Endothelial cell of umbilical vein (primary cell): ENCODE data around the gene SLC4A1AP. TPM values are rescaled to one million over a fixed set of nuclear protein-coding genes. Genes with fewer than 3 reads are reported as not detected.

ENCODE experiments used
- BruUV-seq: library from RNA; stranded (reverse); fragments of 400-500 nt; replicated peaks from 2 replicates; lab custom pipeline; 2021; lab: Mats Ljungman, UMichigan
- CTCF ChIA-PET: fragments of 300-600, 350-600 bp; sonication (Branson Sonifier 250); formaldehyde crosslinking; loops from one replicate; lab custom pipeline; 2021; ENCODE audit warnings: antibody characterized with exemption, inconsistent platforms; lab: Charles Lee
- POLR2A ChIA-PET: fragments of 300-600, 350-600 bp; sonication (Branson Sonifier 250); formaldehyde crosslinking; loops from one replicate; lab custom pipeline; 2021; ENCODE audit warnings: antibody characterized with exemption, inconsistent platforms; lab: Charles Lee
- DNase-seq: peaks from one replicate; pipeline ENCODE4 v3.0.0-alpha.2; 2011; ENCODE audit warnings: low read depth, low spot score
- FAIRE-seq: peaks from 2 replicates; lab custom pipeline; 2011; peaks lifted over from hg19 to GRCh38; lab: Jason Lieb, UNC
- H2AFZ ChIP-seq: 2 replicates; pipeline ENCODE4 v1.6.0; 2012; ENCODE audit warnings: low read depth, low read length, control low read depth, inconsistent platforms
- H3K27ac ChIP-seq: 2 replicates; pipeline ENCODE4 v1.5.1; 2011; ENCODE audit warnings: low read depth, mild to moderate bottlenecking, control low read depth, low read length, moderate library complexity; ENCODE audit not compliant: insufficient read depth
- H3K27me3 ChIP-seq, 2 experiments: 2 replicates each; pipeline versions ENCODE4 v1.6.0 to v1.6.1; 2011; ENCODE audit warnings: low read length in 2 of 2, mixed read lengths in 1 of 2; ENCODE audit not compliant: control insufficient read depth in 2 of 2, insufficient read depth in 2 of 2
- H3K36me3 ChIP-seq, 2 experiments: 2 replicates in 1 of 2; 3 replicates in 1 of 2; pipeline ENCODE4 v1.5.1; 2011; ENCODE audit warnings: low read length in 2 of 2, mild to moderate bottlenecking in 1 of 2, moderate library complexity in 1 of 2; ENCODE audit not compliant: control insufficient read depth in 2 of 2, insufficient read depth in 2 of 2; ENCODE audit errors: extremely low read depth in 1 of 2
- H3K4me1 ChIP-seq: 3 replicates; pipeline ENCODE4 v1.5.1; 2011; ENCODE audit warnings: mild to moderate bottlenecking, low read length; ENCODE audit not compliant: control insufficient read depth, insufficient read depth; ENCODE audit errors: extremely low read depth
- H3K4me2 ChIP-seq: 2 replicates; pipeline ENCODE4 v1.6.1; 2011; ENCODE audit warnings: low read length, control low read depth, mixed read lengths; ENCODE audit not compliant: insufficient read depth
- H3K4me3 ChIP-seq, 3 experiments: fragments of 200-600 bp in 1 of 3; sonication (generic), shearing (Covaris generic) in 1 of 3; replicated peaks in 1 of 3; 2 replicates each; pipeline ENCODE4 v1.5.1; 2011 to 2016; ENCODE audit warnings: control low read depth in 3 of 3, low read length in 3 of 3, mild to moderate bottlenecking in 2 of 3, inconsistent platforms in 1 of 3, low read depth in 1 of 3, moderate library complexity in 1 of 3; ENCODE audit not compliant: insufficient read depth in 1 of 3
- H3K79me2 ChIP-seq: 2 replicates; pipeline ENCODE4 v1.6.0; 2012; ENCODE audit warnings: low read length, inconsistent platforms; ENCODE audit not compliant: control insufficient read depth, insufficient read depth
- H3K9ac ChIP-seq: replicated peaks from 2 replicates; pipeline ENCODE3; 2011; ENCODE audit warnings: low read length, control low read depth; ENCODE audit not compliant: insufficient read depth; ENCODE audit errors: extremely low read depth
- H3K9me1 ChIP-seq: replicated peaks from 3 replicates; pipeline ENCODE4 v1.6.0; 2011; ENCODE audit warnings: mild to moderate bottlenecking, low read length; ENCODE audit not compliant: control insufficient read depth, insufficient read depth; ENCODE audit errors: extremely low read depth
- H3K9me3 ChIP-seq: replicated peaks from 2 replicates; pipeline ENCODE4 v1.5.1; 2012; ENCODE audit warnings: low read length, inconsistent platforms; ENCODE audit not compliant: control insufficient read depth, insufficient read depth
- H4K20me1 ChIP-seq: replicated peaks from 2 replicates; pipeline ENCODE3; 2011; ENCODE audit warnings: mild to moderate bottlenecking, low read length; ENCODE audit not compliant: control insufficient read depth, insufficient read depth; ENCODE audit errors: extremely low read depth
- EZH2 ChIP-seq: IDR thresholded peaks from 2 replicates; pipeline ENCODE4 v1.6.1; 2012; ENCODE audit warnings: borderline replicate concordance, low read depth, mild to moderate bottlenecking, moderate library complexity, low read length, inconsistent platforms; ENCODE audit not compliant: severe bottlenecking
- FOS ChIP-seq: IDR thresholded peaks from 2 replicates; pipeline ENCODE4 v1.6.1; 2011; ENCODE audit warnings: mild to moderate bottlenecking, low read length, moderate library complexity, borderline replicate concordance; ENCODE audit not compliant: insufficient read depth
- GATA2 ChIP-seq: IDR thresholded peaks from 2 replicates; pipeline ENCODE4 v1.7.0; 2011; ENCODE audit warnings: low read depth, mild to moderate bottlenecking, moderate library complexity, mixed read lengths, low read length; ENCODE audit not compliant: insufficient read length, insufficient read depth
- JUN ChIP-seq: IDR thresholded peaks from 2 replicates; pipeline ENCODE4 v1.6.1; 2011; ENCODE audit warnings: borderline replicate concordance, low read depth; ENCODE audit not compliant: insufficient read length, insufficient read depth
- MYC ChIP-seq: IDR thresholded peaks from one replicate; pipeline ENCODE4 v1.6.1; 2011; ENCODE audit warnings: mild to moderate bottlenecking, low read depth, low read length
- POLR2A ChIP-seq: IDR thresholded peaks from 2 replicates; pipeline ENCODE4 v1.6.1; 2012; ENCODE audit warnings: low read depth, mild to moderate bottlenecking, control low read depth, low read length
- POLR2AphosphoS5 ChIP-seq: IDR thresholded peaks from 2 replicates; pipeline ENCODE4 v1.6.1; 2012; ENCODE audit warnings: low read depth, mild to moderate bottlenecking, control low read depth, low read length, moderate library complexity; ENCODE audit not compliant: insufficient read depth
- dilution Hi-C: fragments of 300-500 bp; cut with MboI; formaldehyde crosslinking; loops from one replicate; pipeline ENCODE4 v1.15.0; 2019; ENCODE audit warnings: low sequenced_read_pairs; ENCODE audit not compliant: extremely low pct_ligation_motif_present
- intact Hi-C: fragments of 100-400 bp; cut with micrococcal nuclease; formaldehyde crosslinking; loops from one replicate; pipeline ENCODE4 v1.10.0; 2022
- polyA plus RNA-seq, 4 experiments: library from polyadenylated mRNA; depleted of rRNA in 3 of 4; stranded (reverse) in 3 of 4; unstranded in 1 of 4; fragments of >200 nt; gene quantifications; 2 replicates each; pipeline versions ENCODE4 v1.2.1 to v1.2.3, GENCODE V29; 2011 to 2012; ENCODE audit warnings: missing spikeins in 1 of 4
- total RNA-seq: library from RNA; stranded (reverse); gene quantifications from 2 replicates; pipeline ENCODE4 v1.2.3, GENCODE V29; 2021
- TF ChIP-seq, protein P1 (sequence below): IDR thresholded peaks from 2 replicates; pipeline ENCODE4 v1.6.1; 2011; ENCODE audit not compliant: insufficient read depth, insufficient read length
- TF ChIP-seq, protein P2 (sequence below), 2 donors: IDR thresholded peaks; 1 replicate in 1 of 2; 2 replicates in 1 of 2; pipeline ENCODE4 v1.5.1; 2011; ENCODE audit warnings: low read length in 2 of 2, mild to moderate bottlenecking in 2 of 2, moderate library complexity in 2 of 2, control low read depth in 1 of 2, inconsistent platforms in 1 of 2, low read depth in 1 of 2; ENCODE audit not compliant: insufficient read depth in 1 of 2; ENCODE audit errors: extremely low read depth in 1 of 2

Gene SLC4A1AP
- total and polyA plus RNA-seq, 2 donors (not counting 3 experiments of a cell fraction or from before 2014, with no cell fraction given): 9.5 to 28.4 TPM

DNA sequence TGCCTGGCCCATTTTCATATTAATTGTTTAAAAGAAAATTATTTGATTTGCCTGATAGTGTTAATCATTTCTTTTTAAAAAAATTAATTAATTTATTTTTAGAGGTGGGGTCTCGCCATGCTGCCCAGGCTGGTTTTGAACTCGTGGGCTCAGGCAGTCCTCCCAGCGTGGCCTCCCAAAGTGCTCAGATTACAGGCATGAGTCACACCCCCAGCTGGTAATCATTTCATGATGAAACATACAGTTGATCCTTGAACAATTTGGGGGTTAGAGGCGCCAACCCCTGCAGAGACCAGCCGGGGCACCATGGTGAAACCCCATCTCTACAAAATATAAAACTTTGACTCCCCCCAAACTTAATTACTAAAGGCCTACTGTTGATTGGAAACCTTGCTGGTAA, 26.9 kb upstream of the SLC4A1AP start:
- CTCF ChIA-PET: no interaction called here
- Histone ChIP-seq H3K9me3 (no peaks in the 10 kb centered on the region), H3K4me2 (no peak overlapping the region), H3K27ac (no peak overlapping the region), H3K27me3 (no peaks in the 10 kb centered on the region), H3K9me1 (no peaks in the 10 kb centered on the region), H3K79me2 (no peaks in the 10 kb centered on the region), H3K36me3 (peaks cover 28 to 31% of the 10 kb centered on the region in 2 experiments), H3K4me1 (no peaks in the 10 kb centered on the region), H2AFZ (no peak overlapping the region), H3K9ac (no peak overlapping the region), H4K20me1 (no peaks in the 10 kb centered on the region), H3K4me3 (no peak overlapping the region)
- FAIRE-seq (no peak), DNase-seq (no peak)
- dilution Hi-C loops (no loop called here), intact Hi-C loops (no loop called here)
- TF ChIP-seq, protein P1, sequence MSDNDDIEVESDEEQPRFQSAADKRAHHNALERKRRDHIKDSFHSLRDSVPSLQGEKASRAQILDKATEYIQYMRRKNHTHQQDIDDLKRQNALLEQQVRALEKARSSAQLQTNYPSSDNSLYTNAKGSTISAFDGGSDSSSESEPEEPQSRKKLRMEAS: no peak
- TF ChIP-seq, protein P2, sequence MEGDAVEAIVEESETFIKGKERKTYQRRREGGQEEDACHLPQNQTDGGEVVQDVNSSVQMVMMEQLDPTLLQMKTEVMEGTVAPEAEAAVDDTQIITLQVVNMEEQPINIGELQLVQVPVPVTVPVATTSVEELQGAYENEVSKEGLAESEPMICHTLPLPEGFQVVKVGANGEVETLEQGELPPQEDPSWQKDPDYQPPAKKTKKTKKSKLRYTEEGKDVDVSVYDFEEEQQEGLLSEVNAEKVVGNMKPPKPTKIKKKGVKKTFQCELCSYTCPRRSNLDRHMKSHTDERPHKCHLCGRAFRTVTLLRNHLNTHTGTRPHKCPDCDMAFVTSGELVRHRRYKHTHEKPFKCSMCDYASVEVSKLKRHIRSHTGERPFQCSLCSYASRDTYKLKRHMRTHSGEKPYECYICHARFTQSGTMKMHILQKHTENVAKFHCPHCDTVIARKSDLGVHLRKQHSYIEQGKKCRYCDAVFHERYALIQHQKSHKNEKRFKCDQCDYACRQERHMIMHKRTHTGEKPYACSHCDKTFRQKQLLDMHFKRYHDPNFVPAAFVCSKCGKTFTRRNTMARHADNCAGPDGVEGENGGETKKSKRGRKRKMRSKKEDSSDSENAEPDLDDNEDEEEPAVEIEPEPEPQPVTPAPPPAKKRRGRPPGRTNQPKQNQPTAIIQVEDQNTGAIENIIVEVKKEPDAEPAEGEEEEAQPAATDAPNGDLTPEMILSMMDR (IDR thresholded peaks at IDR 0.05; ENCODE audit: extremely low read depth in 1 of 2, insufficient read depth in 1 of 2, low read depth in 1 of 2, low read length in 2 of 2): no peak
- BruUV-seq: no TSS peak
- POLR2A ChIA-PET: no interaction called here

DNA sequence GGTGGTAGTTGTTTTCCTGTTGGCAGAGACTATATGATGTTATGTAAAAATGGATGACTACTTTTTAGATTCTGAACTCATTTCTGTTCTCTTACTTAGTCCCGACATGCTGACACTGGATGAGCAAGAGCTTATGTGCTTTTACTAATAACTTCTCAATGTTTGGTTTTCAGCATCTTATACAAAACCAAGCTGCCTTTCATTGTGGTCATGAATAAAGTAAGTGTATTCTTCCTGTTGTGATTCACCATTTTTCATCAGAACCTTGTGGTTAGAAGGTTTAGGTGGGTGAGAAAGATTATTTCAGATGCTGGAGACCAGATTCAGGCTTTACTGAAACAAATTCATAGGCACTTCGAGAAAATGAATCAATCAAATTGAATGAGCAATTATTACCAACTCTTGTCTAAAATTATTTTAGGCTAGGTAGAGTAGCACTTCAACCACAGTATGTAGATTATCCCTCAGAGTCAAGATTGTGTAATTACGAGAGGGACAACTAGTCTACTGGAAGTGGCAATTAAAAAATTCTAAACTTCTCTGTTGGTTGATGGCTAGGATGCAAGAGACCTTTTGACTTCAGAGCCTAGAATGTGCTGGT, 25.6 kb upstream of the SLC4A1AP start:
- Histone ChIP-seq H2AFZ (no peak overlapping the region), H3K9me1 (no peaks in the 10 kb centered on the region), H3K27ac (no peak overlapping the region), H3K79me2 (no peaks in the 10 kb centered on the region), H3K4me1 (no peaks in the 10 kb centered on the region), H4K20me1 (no peaks in the 10 kb centered on the region), H3K4me2 (no peak overlapping the region), H3K4me3 (no peak overlapping the region), H3K9ac (no peak overlapping the region), H3K27me3 (no peaks in the 10 kb centered on the region), H3K9me3 (no peaks in the 10 kb centered on the region), H3K36me3 (peaks cover 21 to 31% of the 10 kb centered on the region in 2 experiments)
- no peak for TF ChIP-seq GATA2
- TF ChIP-seq, protein P1: no peak
- no peak for TF ChIP-seq EZH2
- no peak for TF ChIP-seq POLR2AphosphoS5
- no peak for TF ChIP-seq FOS
- TF ChIP-seq POLR2A: no peak
- TF ChIP-seq JUN: no peak
- TF ChIP-seq MYC: no peak
- TF ChIP-seq, protein P2 (IDR thresholded peaks at IDR 0.05; ENCODE audit: extremely low read depth in 1 of 2, insufficient read depth in 1 of 2, low read depth in 1 of 2, low read length in 2 of 2): no peak
- FAIRE-seq (no peak), DNase-seq (no peak)
- POLR2A ChIA-PET: no interaction called here
- no TSS peak for BruUV-seq
- dilution Hi-C loops: no loop called here
- intact Hi-C loops: no loop called here
- CTCF ChIA-PET: interaction anchor here (1.4 to 1.6 kb wide), 2 partner anchors 9 to 17 kb away, joined by 3 read pairs; partner anchors contain the start of genes CCDC121 and GPN1
